GM12872 (cell line): ENCODE data around the gene KRTAP4-6.
"Not testable (repeated sequence)": the region's sequence is repeated elsewhere in the genome, so short reads cannot be mapped to it uniquely, and the experiment has no call there.

Source experiments
- TF ChIP-seq, protein P1 (sequence below): IDR thresholded peaks from 3 replicates; pipeline ENCODE4 v1.5.1; 2011; ENCODE audit warnings: low read depth, mild to moderate bottlenecking, low read length, moderate library complexity; ENCODE audit not compliant: insufficient read depth

KRTAP4-6 gene

DNA sequence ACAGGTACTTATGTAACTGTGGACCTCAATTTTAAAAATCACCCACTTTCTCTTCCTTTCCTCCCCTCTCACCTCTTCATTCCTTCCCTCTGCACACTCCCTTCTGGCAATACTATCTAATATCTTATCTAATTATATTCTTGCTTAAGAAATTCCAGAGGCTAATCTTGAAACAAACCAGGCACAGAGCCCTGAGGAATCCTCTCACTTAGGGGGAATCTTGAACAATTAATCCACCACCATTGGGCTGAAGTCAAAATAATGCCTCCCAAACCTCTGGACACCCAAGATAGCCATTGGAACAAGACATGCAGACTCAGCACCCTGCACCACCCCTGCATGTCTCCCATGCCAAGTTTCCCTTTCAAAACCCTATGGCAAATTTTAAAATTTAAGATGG is 1.0 kb upstream of the KRTAP4-6 start:
- TF ChIP-seq, protein P1, sequence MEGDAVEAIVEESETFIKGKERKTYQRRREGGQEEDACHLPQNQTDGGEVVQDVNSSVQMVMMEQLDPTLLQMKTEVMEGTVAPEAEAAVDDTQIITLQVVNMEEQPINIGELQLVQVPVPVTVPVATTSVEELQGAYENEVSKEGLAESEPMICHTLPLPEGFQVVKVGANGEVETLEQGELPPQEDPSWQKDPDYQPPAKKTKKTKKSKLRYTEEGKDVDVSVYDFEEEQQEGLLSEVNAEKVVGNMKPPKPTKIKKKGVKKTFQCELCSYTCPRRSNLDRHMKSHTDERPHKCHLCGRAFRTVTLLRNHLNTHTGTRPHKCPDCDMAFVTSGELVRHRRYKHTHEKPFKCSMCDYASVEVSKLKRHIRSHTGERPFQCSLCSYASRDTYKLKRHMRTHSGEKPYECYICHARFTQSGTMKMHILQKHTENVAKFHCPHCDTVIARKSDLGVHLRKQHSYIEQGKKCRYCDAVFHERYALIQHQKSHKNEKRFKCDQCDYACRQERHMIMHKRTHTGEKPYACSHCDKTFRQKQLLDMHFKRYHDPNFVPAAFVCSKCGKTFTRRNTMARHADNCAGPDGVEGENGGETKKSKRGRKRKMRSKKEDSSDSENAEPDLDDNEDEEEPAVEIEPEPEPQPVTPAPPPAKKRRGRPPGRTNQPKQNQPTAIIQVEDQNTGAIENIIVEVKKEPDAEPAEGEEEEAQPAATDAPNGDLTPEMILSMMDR, result no peak

GRCh38 chr17:41133880-41134735 is 6.2 kb downstream of the KRTAP4-6 start:
- TF ChIP-seq, protein P1, result no peak

GRCh38 chr17:41131979-41132378 is 8.4 kb downstream of the KRTAP4-6 start:
- TF ChIP-seq, protein P1, result no peak

- TF ChIP-seq, protein P1, result no peak
Observed at GRCh38 chr17:41127371-41127770, 13.0 kb downstream of the KRTAP4-6 start.

- TF ChIP-seq, protein P1, result no peak
Observed at GRCh38 chr17:41126412-41126811, 13.9 kb downstream of the KRTAP4-6 start.

- TF ChIP-seq, protein P1, result no peak
Observed at GRCh38 chr17:41125064-41125463, 15.3 kb downstream of the KRTAP4-6 start.

DNA sequence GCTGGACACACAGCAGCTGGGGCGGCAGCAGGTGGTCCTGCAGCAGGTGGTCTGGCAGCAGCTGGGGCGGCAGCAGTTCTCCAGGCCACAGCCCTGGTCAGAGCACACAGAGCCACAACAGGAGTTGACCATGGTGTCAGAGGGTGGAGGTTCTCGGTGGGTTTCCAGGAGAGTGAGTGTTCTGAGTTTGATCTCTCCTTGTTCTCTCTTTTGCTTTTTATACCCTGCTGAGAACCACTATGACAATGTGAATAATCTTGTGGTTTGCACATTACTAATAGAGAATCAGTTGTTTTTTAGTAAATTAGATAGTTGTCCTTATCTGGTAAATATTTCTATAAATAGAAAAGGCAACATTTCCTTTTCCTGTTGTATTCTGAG is 16.4 kb downstream of the KRTAP4-6 start, which contains the start of gene KRTAP4-12:
TSS of gene KRTAP4-12 (minus strand) at position 192 of the 381 bp plus-strand sequence. CDS start at position 132, 60 bp downstream.
- TF ChIP-seq, protein P1, result not testable (repeated sequence)
